Lung (tissue), 12 donors: ENCODE measurements around the gene TEX55. TPM values are rescaled to one million over a fixed set of nuclear protein-coding genes. Genes with fewer than 3 reads are reported as not detected.
"Not testable (repeated sequence)": the region's sequence is repeated elsewhere in the genome, so short reads cannot be mapped to it uniquely, and the experiment has no call there.

ENCODE experiments used
- ATAC-seq: fragments of 200-7000 bp; cut with Tn5 transposase; one replicate; pipeline ENCODE4 v1.9.1; 2020; ENCODE audit warnings: moderate number of reproducible peaks; ENCODE audit not compliant: insufficient read depth, low FRiP score
- DNase-seq, 3 donors: peaks; one replicate each; pipeline ENCODE4 v3.0.0-alpha.2; 2013 to 2017
- H3K27ac ChIP-seq, 2 donors: one replicate each; pipeline ENCODE4 v1.5.1; 2013; ENCODE audit warnings: mild to moderate bottlenecking in 2 of 2, moderate library complexity in 2 of 2, control low read depth in 1 of 2, inconsistent platforms in 1 of 2, low read depth in 1 of 2, low read length in 1 of 2
- H3K27me3 ChIP-seq, 3 donors: one replicate each; pipeline ENCODE4 v1.5.1; 2013; ENCODE audit warnings: low read length in 2 of 3; ENCODE audit not compliant: control insufficient read depth in 3 of 3, insufficient read depth in 3 of 3
- H3K36me3 ChIP-seq, 4 donors: one replicate each; pipeline ENCODE4 v1.5.1; 2013; ENCODE audit warnings: low read length in 4 of 4, mild to moderate bottlenecking in 1 of 4, moderate library complexity in 1 of 4; ENCODE audit not compliant: control insufficient read depth in 4 of 4, insufficient read depth in 4 of 4
- H3K4me1 ChIP-seq, 5 donors: one replicate each; pipeline ENCODE4 v1.5.1; 2013; ENCODE audit warnings: low read length in 5 of 5, mild to moderate bottlenecking in 2 of 5, moderate library complexity in 1 of 5; ENCODE audit not compliant: control insufficient read depth in 5 of 5, insufficient read depth in 5 of 5
- H3K4me3 ChIP-seq: one replicate; pipeline ENCODE4 v1.5.1; 2013; ENCODE audit warnings: mild to moderate bottlenecking, control low read depth, moderate library complexity
- H3K9ac ChIP-seq, 2 donors: one replicate each; pipeline ENCODE4 v1.5.1; 2013; ENCODE audit warnings: low read length in 2 of 2, control low read depth in 1 of 2; ENCODE audit not compliant: insufficient read depth in 1 of 2
- H3K9me3 ChIP-seq, 4 donors: one replicate each; pipeline ENCODE4 v1.5.1; 2013; ENCODE audit warnings: low read length in 3 of 4, mild to moderate bottlenecking in 1 of 4, moderate library complexity in 1 of 4; ENCODE audit not compliant: control insufficient read depth in 4 of 4, insufficient read depth in 3 of 4
- CTCF ChIP-seq: IDR thresholded peaks from 2 replicates; pipeline ENCODE4 v1.5.1; 2012; ENCODE audit warnings: mild to moderate bottlenecking; ENCODE audit errors: control extremely low read depth, extremely low read depth
- WGBS, 2 donors: extraction: QIAGEN DNeasy Blood & Tissue Kit; methylation state at CpG; one replicate each; pipeline ENCODE4 v1.1.7; 2013; 5-methylcytosine and 5-hydroxymethylcytosine counted together
- polyA plus RNA-seq, 2 donors: library from polyadenylated mRNA; stranded (reverse); fragments of 200-250 nt; gene quantifications; one replicate each; pipeline ENCODE4 v1.2.1, GENCODE V29; 2013
- total RNA-seq, 2 donors: library from RNA; depleted of rRNA in 1 of 2; stranded (reverse); fragments of >200 nt in 1 of 2; gene quantifications; one replicate each; pipeline ENCODE4 v1.2.1, GENCODE V29; 2014 to 2021
- donor health status: control.
- donor health status: control.
- donor health status: Bipolar disorder and iron deficiency.
- donor health status: healthy.
- donor health status: DM: yes; HTN: yes; CAD: no.

TEX55 gene
- total and polyA plus RNA-seq, 4 donors: 0.06 TPM; not detected in 3

DNA sequence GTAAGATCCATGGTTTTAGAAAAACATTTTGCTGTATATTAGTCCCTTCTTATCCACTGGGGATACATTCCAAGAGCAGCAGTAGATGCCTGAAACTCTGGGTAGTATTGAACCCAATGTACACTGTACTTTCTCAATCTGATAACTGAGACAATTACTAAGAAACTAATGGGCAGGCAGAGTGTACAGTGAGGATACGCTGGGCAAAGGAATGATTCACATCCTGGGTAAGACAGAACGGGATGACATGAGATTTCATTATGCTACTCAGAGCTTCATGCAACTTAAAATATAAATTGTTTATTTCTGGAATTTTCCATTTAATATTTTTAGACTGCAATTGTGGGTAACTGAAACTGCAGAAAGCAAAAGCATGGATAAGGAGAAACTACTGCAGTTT is 46.2 kb upstream of the TEX55 start:
- DNase-seq (no peak), ATAC-seq (no peak)
- H3K9ac ChIP-seq: no peak overlapping the region
- H3K4me3 ChIP-seq: no peak overlapping the region
- H3K27ac ChIP-seq: no peak overlapping the region
- no peaks in the 10 kb centered on the region for H3K4me1 ChIP-seq
- TF ChIP-seq CTCF: no peak
- peaks cover 0 to 2% (median 0%) of the 10 kb centered on the region in 3 donors for H3K27me3 ChIP-seq
- H3K36me3 ChIP-seq: no peaks in the 10 kb centered on the region
- no peaks in the 10 kb centered on the region for H3K9me3 ChIP-seq
- 50 to 70% methylated on average over 2 of the region's 2 CpGs for WGBS, 2 donors

DNA sequence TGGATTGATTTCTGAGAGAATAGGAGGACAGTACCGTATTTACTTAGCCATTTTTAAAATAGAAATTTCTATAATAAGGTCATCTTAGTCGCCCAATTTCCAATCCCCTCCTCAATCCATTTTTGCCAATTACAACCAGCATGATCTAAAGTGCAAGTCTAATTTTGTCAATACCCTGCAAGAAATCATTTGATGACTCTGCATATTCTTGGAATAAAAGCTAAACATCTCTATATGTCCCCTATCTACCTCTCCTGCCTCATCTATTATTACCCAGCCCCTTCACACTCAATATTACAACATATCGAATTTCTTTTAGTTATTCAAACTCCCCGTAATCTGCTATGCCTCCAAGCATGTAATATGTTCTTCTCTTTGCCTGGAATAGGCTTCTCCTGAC is 41.9 kb upstream of the TEX55 start:
- TF ChIP-seq CTCF: no peak
- no peaks in the 10 kb centered on the region for H3K4me1 ChIP-seq
- no peaks in the 10 kb centered on the region for H3K9me3 ChIP-seq
- H3K27ac ChIP-seq: no peak overlapping the region
- ATAC-seq (no peak), DNase-seq (no peak)
- 85 to 88% methylated on average over 4 of the region's 4 CpGs for WGBS, 2 donors
- H3K36me3 ChIP-seq: no peaks in the 10 kb centered on the region
- no peak overlapping the region for H3K9ac ChIP-seq
- peaks cover 0 to 2% (median 0%) of the 10 kb centered on the region in 3 donors for H3K27me3 ChIP-seq
- H3K4me3 ChIP-seq: no peak overlapping the region

GRCh38 chr3:119118330-119118729 is 27.6 kb upstream of the TEX55 start:
- DNase-seq, ATAC-seq: not testable (repeated sequence)
- WGBS, 2 donors: 64 to 67% methylated on average over 3 of the region's 3 CpGs

GRCh38 chr3:119120480-119120879 is 25.5 kb upstream of the TEX55 start:
- WGBS, 2 donors: 73 to 76% methylated on average over 2 of the region's 2 CpGs
- ATAC-seq: no peak
- no peaks in the 10 kb centered on the region for H3K27me3 ChIP-seq

More at GRCh38 chr3:119118330-119118729, 27.6 kb upstream of the TEX55 start:
- H3K4me1 ChIP-seq, H3K27me3 ChIP-seq, H3K27ac ChIP-seq, H3K4me3 ChIP-seq, H3K36me3 ChIP-seq, H3K9ac ChIP-seq: not testable (repeated sequence)
- peaks cover 0 to 11% (median 0%) of the 10 kb centered on the region in 4 donors for H3K9me3 ChIP-seq

More at GRCh38 chr3:119120480-119120879, 25.5 kb upstream of the TEX55 start:
- H3K27ac ChIP-seq: no peak overlapping the region
- no peak overlapping the region for H3K9ac ChIP-seq
- H3K4me1 ChIP-seq: no peaks in the 10 kb centered on the region
- H3K36me3 ChIP-seq: no peaks in the 10 kb centered on the region
- peaks cover 0 to 7% (median 0%) of the 10 kb centered on the region in 4 donors for H3K9me3 ChIP-seq
- no peak overlapping the region for H3K4me3 ChIP-seq
- no peak for TF ChIP-seq CTCF
- DNase-seq: no peak
